Gastrocnemius medialis (tissue), 4 donors: ENCODE results near the gene ABHD17C.

Experiments
- CTCF ChIP-seq, 5 experiments: fragments of 450-650 bp in 3 of 5; fragments of 200-600 bp in 2 of 5; sonication (generic) in 2 of 5; IDR thresholded peaks in 4 of 5; conservative IDR thresholded peaks in 1 of 5; 1 replicate in 4 of 5; 2 replicates in 1 of 5; pipeline ENCODE4 v1.5.1; 2016 to 2019; ENCODE audit warnings: antibody characterized with exemption in 5 of 5, mild to moderate bottlenecking in 3 of 5, moderate library complexity in 3 of 5
- POLR2A ChIP-seq, 2 donors: fragments of 450-650 bp; IDR thresholded peaks; one replicate each; pipeline ENCODE4 v1.6.1; 2017; ENCODE audit warnings: antibody characterized with exemption in 2 of 2, mild to moderate bottlenecking in 2 of 2, moderate library complexity in 2 of 2

GRCh38 chr15:80695911-80696661 is 976 bp downstream of the ABHD17C start:
- no peak for TF ChIP-seq CTCF (IDR thresholded peaks at IDR 0.05 in 4 of 5, conservative IDR thresholded peaks at IDR 0.05 in 1 of 5)
- TF ChIP-seq POLR2A (IDR thresholded peaks at IDR 0.05): no peak
